K562 (cell line): Measurements from ENCODE around the gene ANKRD24. TPM values are rescaled to one million over a fixed set of nuclear protein-coding genes. Genes with fewer than 3 reads are reported as not detected.

Source experiments
- ATAC-seq: fragments of 200-7000 bp; cut with Tn5 transposase; 3 replicates; pipeline ENCODE4 v1.9.1; 2020; ENCODE audit warnings: moderate library complexity
- BruUV-seq: library from RNA; stranded (reverse); fragments of 400-500 nt; replicated peaks from 2 replicates; lab custom pipeline; 2021; lab: Mats Ljungman, UMichigan
- CTCF ChIA-PET: fragments of 300-600 bp; formaldehyde crosslinking; extraction: SDS; loops from one replicate; lab custom pipeline; 2021; ENCODE audit warnings: low intra/inter-chr PET ratio; lab: Yijun Ruan, JAX
- POLR2A ChIA-PET: fragments of 300-600, 350-650 bp; sonication (Branson Sonifier 250); formaldehyde crosslinking; extraction: SDS; loops from one replicate; lab custom pipeline; 2021; ENCODE audit warnings: antibody characterized with exemption, inconsistent platforms; lab: Yijun Ruan, JAX
- DNase-seq, 4 experiments: peaks; one replicate each; pipeline versions ENCODE4 v3.0.0 to v3.0.0-alpha.2; 2011 to 2018; ENCODE audit warnings: low spot score in 3 of 4, mixed read lengths in 3 of 4; ENCODE audit errors: extremely low read depth in 1 of 4
- FAIRE-seq: peaks from 2 replicates; lab custom pipeline; 2011; peaks lifted over from hg19 to GRCh38; lab: Jason Lieb, UNC
- H2AFZ ChIP-seq: 2 replicates; pipeline ENCODE4 v1.6.0; 2011; ENCODE audit warnings: low read depth, low read length, control low read depth, inconsistent platforms
- H3K27ac ChIP-seq: fragments of 200-600 bp; 3 replicates; pipeline ENCODE4 v1.8.0; 2011; ENCODE audit warnings: low read depth, mild to moderate bottlenecking, control low read depth, inconsistent platforms, low read length, moderate library complexity, mixed read lengths; ENCODE audit errors: extremely low read depth
- H3K27me3 ChIP-seq, 2 experiments: fragments of 300-600 bp in 1 of 2; 2 replicates in 1 of 2; 3 replicates in 1 of 2; pipeline versions ENCODE4 v1.6.0 to v1.8.0; 2011; ENCODE audit warnings: inconsistent platforms in 2 of 2, low read length in 2 of 2, mild to moderate bottlenecking in 1 of 2, mixed read lengths in 1 of 2, moderate library complexity in 1 of 2; ENCODE audit not compliant: control insufficient read depth in 2 of 2, insufficient read depth in 2 of 2
- H3K36me3 ChIP-seq: fragments of 300-600 bp; 3 replicates; pipeline ENCODE4 v1.8.0; 2011; ENCODE audit warnings: mild to moderate bottlenecking, low read length, inconsistent platforms; ENCODE audit not compliant: control insufficient read depth, insufficient read depth
- H3K4me1 ChIP-seq, 2 experiments: fragments of 200-600 bp in 1 of 2; replicated peaks in 1 of 2; 2 replicates in 1 of 2; 3 replicates in 1 of 2; pipeline versions ENCODE4 v1.5.1 to v1.8.0; 2011; ENCODE audit warnings: inconsistent platforms in 2 of 2, low read length in 2 of 2, mild to moderate bottlenecking in 1 of 2, mixed read lengths in 1 of 2, moderate library complexity in 1 of 2; ENCODE audit not compliant: control insufficient read depth in 2 of 2, insufficient read depth in 2 of 2
- H3K4me2 ChIP-seq: 2 replicates; pipeline ENCODE4 v1.6.1; 2011; ENCODE audit warnings: low read length, control low read depth, inconsistent platforms, mixed read lengths; ENCODE audit not compliant: insufficient read depth
- H3K4me3 ChIP-seq: fragments of 200-600 bp; sonication (generic), shearing (Covaris generic); 2 replicates; pipeline ENCODE4 v1.5.1; 2016; ENCODE audit warnings: control low read depth, inconsistent platforms
- H3K79me2 ChIP-seq: fragments of 200-600 bp; 3 replicates; pipeline ENCODE4 v1.8.0; 2011; ENCODE audit warnings: low read length, inconsistent platforms; ENCODE audit not compliant: control insufficient read depth, insufficient read depth
- H3K9ac ChIP-seq, 2 experiments: 2 replicates each; pipeline versions ENCODE4 v1.6.0 to v1.6.1; 2011; ENCODE audit warnings: low read depth in 2 of 2, low read length in 2 of 2, control low read depth in 1 of 2, inconsistent platforms in 1 of 2, mild to moderate bottlenecking in 1 of 2, mixed read lengths in 1 of 2; ENCODE audit not compliant: insufficient read depth in 1 of 2
- H3K9me1 ChIP-seq: one replicate; pipeline ENCODE4 v1.6.0; 2011; ENCODE audit warnings: inconsistent platforms, mild to moderate bottlenecking, low read length, moderate library complexity; ENCODE audit not compliant: control insufficient read depth, insufficient read depth
- H3K9me3 ChIP-seq: replicated peaks from 2 replicates; pipeline ENCODE4 v1.5.1; 2011; ENCODE audit warnings: low read depth, low read length, inconsistent platforms; ENCODE audit not compliant: control insufficient read depth, insufficient read depth
- H4K20me1 ChIP-seq: replicated peaks from 2 replicates; pipeline ENCODE4 v1.6.1; 2011; ENCODE audit warnings: low read length, inconsistent platforms, mixed read lengths; ENCODE audit not compliant: control insufficient read depth, insufficient read depth
- AFF1 ChIP-seq, 2 experiments: fragments of 450-650 bp; IDR thresholded peaks; 2 replicates each; pipeline ENCODE4 v1.6.1; 2018; ENCODE audit warnings: mild to moderate bottlenecking in 2 of 2, low read depth in 1 of 2; ENCODE audit not compliant: partially characterized antibody in 2 of 2
- CCAR2 ChIP-seq: fragments of 200-400 bp; formaldehyde crosslinking; IDR thresholded peaks from 2 replicates; pipeline ENCODE4 v1.6.1; 2017; ENCODE audit warnings: mild to moderate bottlenecking, low read depth, low read length
- HMBOX1 ChIP-seq: sonication (generic); IDR thresholded peaks from 2 replicates; pipeline ENCODE4 v1.6.1; 2016
- MED1 ChIP-seq: sonication (generic); formaldehyde crosslinking; IDR thresholded peaks from 2 replicates; pipeline ENCODE4 v1.8.1; 2023; ENCODE audit warnings: missing genetic modification reagents, borderline replicate concordance
- NFXL1 ChIP-seq: fragments of 450-650 bp; formaldehyde crosslinking; IDR thresholded peaks from 2 replicates; pipeline ENCODE4 v1.4.0; 2021; ENCODE audit warnings: mild to moderate bottlenecking
- NUFIP1 ChIP-seq: fragments of 450-650 bp; IDR thresholded peaks from 2 replicates; pipeline ENCODE4 v1.6.1; 2018; ENCODE audit not compliant: partially characterized antibody
- SETDB1 ChIP-seq: IDR thresholded peaks from one replicate; pipeline ENCODE4 v1.6.1; 2012; ENCODE audit warnings: low read length, control low read depth, inconsistent platforms
- ZKSCAN1 ChIP-seq: fragments of 150-350 bp; IDR thresholded peaks from 2 replicates; pipeline ENCODE4 v1.6.1; 2016; ENCODE audit warnings: low read depth, low read length
- ZNF232 ChIP-seq: sonication (generic); formaldehyde crosslinking; IDR thresholded peaks from 2 replicates; pipeline ENCODE4 v1.8.0; 2022; ENCODE audit warnings: mild to moderate bottlenecking, missing genetic modification reagents
- ZNF277 ChIP-seq: fragments of 250-450 bp; sonication (Bioruptor Pico); IDR thresholded peaks from 2 replicates; pipeline ENCODE4 v1.8.0; 2022; ENCODE audit warnings: inconsistent platforms, mild to moderate bottlenecking, moderate library complexity, borderline replicate concordance
- ZNF609 ChIP-seq: sonication (generic); formaldehyde crosslinking; IDR thresholded peaks from 2 replicates; pipeline ENCODE4 v1.8.1; 2023; ENCODE audit warnings: missing genetic modification reagents, mild to moderate bottlenecking, borderline replicate concordance
- WGBS: fragments of 100-300 bp; shearing (Covaris generic); methylation state at CpG from one replicate; pipeline ENCODE4 v1.1.6; 2016; ENCODE audit warnings: low coverage, mixed read lengths; ENCODE audit not compliant: insufficient coverage; ENCODE audit errors: missing lambda C conversion rate; 5-methylcytosine and 5-hydroxymethylcytosine counted together
- in situ Hi-C: fragments of 300-500 bp; cut with MboI; formaldehyde crosslinking; loops from 4 replicates; pipeline ENCODE4 v1.15.0; 2018; ENCODE audit warnings: inconsistent platforms, mixed read lengths
- intact Hi-C: fragments of 100-400 bp; cut with micrococcal nuclease; formaldehyde crosslinking; loops from 2 replicates; pipeline ENCODE4 v1.14.2; 2022
- polyA plus RNA-seq, 8 experiments: library from polyadenylated mRNA; depleted of rRNA in 4 of 8; stranded (reverse) in 5 of 8; unstranded in 3 of 8; fragments of >200 nt; fragmentation: Nextera tagmentation in 2 of 8; fragmentation: Illumina TruSeq in 1 of 8; extraction: Ambion mirVana in 2 of 8; extraction: Trizol in 1 of 8; gene quantifications; 2 replicates each; pipeline versions ENCODE4 v1.2.1 to v1.2.3, GENCODE V29; 2011 to 2014; ENCODE audit warnings: inconsistent platforms in 1 of 8, missing spikeins in 1 of 8
- total RNA-seq, 7 experiments: library from RNA; depleted of rRNA in 6 of 7; stranded (reverse); fragments of >200 nt in 6 of 7; fragmentation: Illumina TruSeq in 2 of 7; extraction: Trizol in 2 of 7; gene quantifications; 2 replicates each; pipeline versions ENCODE4 v1.2.1 to v1.2.3, GENCODE V29; 2011 to 2021; ENCODE audit warnings: low replicate concordance in 1 of 7

The ANKRD24 gene
- total and polyA plus RNA-seq, 9 of the 15 experiments (the other 6 are each of a cell fraction or from before 2014, with no cell fraction given) = 0.07 to 0.12 (median 0.09) TPM; not detected in 5

- no peak overlapping the region for H3K4me2 ChIP-seq
- BruUV-seq = no TSS peak
- H3K27ac ChIP-seq = no peak overlapping the region
- POLR2A ChIA-PET = interaction anchor here (0.6 kb wide), 1 partner anchor 29 kb away, joined by 3 read pairs; no protein-coding TSS in a partner anchor
- in situ Hi-C loops (no loop called here), intact Hi-C loops (no loop called here)
- 3% methylated on average over 10 of the region's 11 CpGs for WGBS
- H4K20me1 ChIP-seq = no peaks in the 10 kb centered on the region; the same call in 1 of the 2 replicates
- H3K9me3 ChIP-seq = no peaks in the 10 kb centered on the region
- no peaks in the 10 kb centered on the region for H3K36me3 ChIP-seq
- FAIRE-seq (no peak), DNase-seq (no peak), ATAC-seq (no peak)
- H3K4me1 ChIP-seq = no peaks in the 10 kb centered on the region; a peak in 1 of 5 replicates
- H3K79me2 ChIP-seq = no peaks in the 10 kb centered on the region
- no peaks in the 10 kb centered on the region for H3K9me1 ChIP-seq
- H3K9ac ChIP-seq = no peak overlapping the region; a peak in 1 of 4 replicates
- CTCF ChIA-PET = no interaction called here
- no peak overlapping the region for H3K4me3 ChIP-seq
- H2AFZ ChIP-seq = no peak overlapping the region
- peaks cover 4 to 22% of the 10 kb centered on the region in 2 experiments; a peak in 3 of 5 replicates for H3K27me3 ChIP-seq
- TF ChIP-seq ZNF277 (CRISPR knock-in tag) = no peak
- no peak for TF ChIP-seq NUFIP1
- TF ChIP-seq NFXL1 = no peak
- TF ChIP-seq HMBOX1 = no peak
- TF ChIP-seq ZKSCAN1 = no peak
- TF ChIP-seq AFF1 (IDR thresholded peaks at IDR 0.05; ENCODE audit: low read depth in 1 of 2, partially characterized antibody in 2 of 2) = no peak
- no peak for TF ChIP-seq ZNF609
- TF ChIP-seq MED1 (CRISPR knock-in tag) = no peak
- no peak for TF ChIP-seq CCAR2
- TF ChIP-seq SETDB1 = no peak
- TF ChIP-seq ZNF232 (CRISPR knock-in tag) = no peak
Observed at GRCh38 chr19:4164262-4164661, 18.2 kb upstream of the ANKRD24 start.
